Hematopoietic multipotent progenitor cell treated with erythropoietin and hydrocortisone succinate and interleukin-3 and kit ligand, for 8 days (in vitro differentiated cells): Measurements from ENCODE around the gene FAM156A.
"Not testable (repeated sequence)": the region's sequence is repeated elsewhere in the genome, so short reads cannot be mapped to it uniquely, and the experiment has no call there.

ENCODE experiments used
- DNase-seq: peaks from one replicate; pipeline ENCODE4 v3.0.0-alpha.2; 2015

Gene FAM156A

DNA sequence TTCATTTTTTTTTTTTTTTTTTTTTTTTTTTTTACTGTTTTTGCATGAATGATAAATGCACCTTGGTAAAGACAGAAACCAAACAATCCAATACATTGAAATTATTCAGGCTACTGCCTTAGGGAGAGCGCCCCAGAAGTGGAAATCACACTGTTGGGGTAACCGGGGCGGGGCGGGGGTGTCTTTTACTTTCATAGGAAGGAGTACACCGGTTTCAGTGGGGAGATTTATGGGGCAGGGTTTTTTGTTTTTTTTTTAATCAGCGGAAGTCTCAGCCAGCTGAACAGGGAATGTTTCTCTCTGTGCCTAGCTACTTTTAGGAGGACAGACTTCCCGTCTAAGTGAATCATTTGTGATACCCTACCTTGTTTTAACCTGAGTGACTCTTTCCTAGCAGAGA is 643 bp upstream of the FAM156A start:
- DNase-seq = not testable (repeated sequence)

GRCh38 chrX:52949884-52950283 is 8.4 kb downstream of the FAM156A start:
- DNase-seq = not testable (repeated sequence)

DNA sequence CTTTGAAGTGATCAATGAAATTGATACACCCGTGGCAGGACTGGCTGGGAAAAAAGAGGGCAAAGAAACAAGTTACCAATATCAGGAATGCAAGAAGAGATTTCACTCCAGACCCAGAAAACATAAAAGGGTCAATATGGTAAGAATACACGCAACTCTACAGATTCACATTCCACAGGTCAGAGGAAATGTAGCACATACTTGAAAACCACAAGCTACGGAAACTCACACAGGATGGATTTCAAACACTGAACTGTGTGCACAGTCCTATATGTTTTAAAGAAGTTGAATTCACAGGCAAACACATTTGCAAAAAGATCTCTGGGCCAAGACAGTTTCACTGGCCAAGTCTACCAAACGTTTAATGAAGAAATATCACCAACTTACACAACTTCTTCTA is 9.0 kb downstream of the FAM156A start:
- DNase-seq = not testable (repeated sequence)

- not testable (repeated sequence) for DNase-seq
Observed at GRCh38 chrX:52948265-52948664, 10.1 kb downstream of the FAM156A start.

DNA sequence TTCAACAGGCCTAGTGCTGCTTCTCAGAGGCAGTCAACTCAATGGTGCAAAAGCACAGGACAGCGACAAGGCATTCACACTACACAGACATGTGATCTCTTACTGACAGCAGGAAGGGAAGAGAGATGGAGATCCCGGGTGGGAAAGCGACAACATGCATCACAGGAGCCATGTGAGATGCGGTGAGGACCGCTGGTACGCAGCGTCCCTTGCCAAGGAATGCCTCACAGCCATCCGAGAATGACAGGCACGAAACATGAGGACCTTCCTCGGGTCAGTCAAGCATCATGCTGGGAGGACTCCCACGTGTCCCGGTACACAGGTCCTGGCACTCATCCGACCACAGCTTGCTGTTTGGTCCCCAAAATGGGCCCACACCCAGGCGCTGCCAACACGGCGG is 10.8 kb downstream of the FAM156A start:
- not testable (repeated sequence) for DNase-seq

GRCh38 chrX:52945838-52946494 is 12.4 kb downstream of the FAM156A start:
- not testable (repeated sequence) for DNase-seq

- DNase-seq = not testable (repeated sequence)
Observed at GRCh38 chrX:52941728-52942127, 16.6 kb downstream of the FAM156A start.

- not testable (repeated sequence) for DNase-seq
Observed at GRCh38 chrX:52940704-52941103, 17.6 kb downstream of the FAM156A start.

- DNase-seq = not testable (repeated sequence)
Observed at GRCh38 chrX:52935470-52935784, 22.9 kb downstream of the FAM156A start.

GRCh38 chrX:52934704-52935469 is 23.4 kb downstream of the FAM156A start:
- peak; percentile 93 for DNase-seq

DNA sequence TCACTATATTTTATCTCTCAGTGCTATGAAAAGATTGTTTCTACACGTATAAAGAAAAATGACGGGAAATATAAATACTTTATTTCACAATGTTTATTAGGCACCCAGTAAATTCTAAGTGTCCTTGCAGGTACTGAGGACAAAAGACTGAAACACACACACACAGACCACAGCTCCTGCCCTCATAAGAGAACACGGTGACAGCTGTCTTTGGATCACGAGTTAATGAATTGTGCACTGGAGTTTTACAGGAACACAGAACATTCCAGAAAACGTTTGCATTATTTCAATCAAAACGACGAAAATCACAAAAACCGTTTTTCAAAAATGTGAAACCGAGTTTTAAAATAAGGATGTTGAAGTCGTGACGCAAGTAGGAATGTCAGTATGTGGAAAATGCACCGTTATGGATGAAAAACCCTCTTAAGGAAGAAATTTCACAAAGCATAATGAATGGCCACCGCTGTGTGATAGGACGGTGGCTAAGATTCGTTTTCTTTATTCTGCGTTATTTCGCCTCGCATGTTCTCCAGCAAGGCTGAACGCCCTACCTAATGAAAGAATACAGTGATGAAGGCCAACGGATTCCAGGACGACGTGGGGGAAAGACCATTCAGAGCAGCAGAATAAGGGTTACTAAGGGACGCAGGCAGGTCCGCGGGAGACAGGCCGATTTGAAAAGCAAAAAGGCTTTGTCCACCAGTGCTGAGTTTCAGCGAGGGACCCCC is 24.2 kb downstream of the FAM156A start:
- no peak for DNase-seq

- DNase-seq = no peak
Observed at GRCh38 chrX:52933213-52933612, 25.1 kb downstream of the FAM156A start.

DNA sequence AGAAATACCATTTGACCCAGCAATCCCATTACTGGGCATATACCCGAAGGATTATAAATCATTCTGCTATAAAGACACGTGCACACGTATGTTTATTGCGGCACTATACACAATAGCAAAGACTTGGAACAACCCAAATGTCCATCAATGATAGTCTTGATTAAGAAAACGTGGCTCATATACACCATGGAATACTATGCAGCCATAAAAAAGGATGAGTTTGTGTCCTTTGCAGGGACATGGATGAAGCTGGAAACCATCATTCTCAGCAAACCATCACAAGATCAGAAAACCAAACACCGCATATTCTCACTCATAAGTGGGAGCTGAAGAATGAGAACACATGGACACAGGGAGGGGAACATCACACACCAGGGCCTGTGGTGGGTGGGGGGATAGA is 28.1 kb downstream of the FAM156A start:
- DNase-seq = not testable (repeated sequence)

DNA sequence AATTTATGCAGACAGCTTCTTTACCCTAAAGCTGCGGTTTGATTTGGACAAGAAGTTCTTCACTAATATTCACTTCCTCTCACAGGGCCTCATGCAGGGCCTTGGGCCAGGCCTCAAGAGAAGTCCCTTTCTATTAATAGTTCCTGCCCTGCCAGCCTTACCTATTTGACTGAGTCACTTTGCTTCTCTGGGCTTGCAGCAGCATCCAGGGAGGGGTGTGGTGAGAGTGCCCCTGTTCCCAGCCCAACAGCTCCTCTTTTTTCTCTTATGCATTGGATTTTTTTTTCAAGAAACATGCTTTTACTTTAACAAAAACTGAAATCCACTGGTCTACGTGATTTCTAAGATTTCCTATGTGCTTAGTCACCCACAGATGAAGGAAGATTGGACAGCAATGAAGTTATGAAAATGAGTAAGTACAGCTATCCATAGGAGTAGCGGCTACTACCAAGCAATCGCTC is 34.5 kb downstream of the FAM156A start:
- DNase-seq = peak; percentile 1

GRCh38 chrX:52914704-52915103 is 43.6 kb downstream of the FAM156A start:
- DNase-seq = not testable (repeated sequence)

DNA sequence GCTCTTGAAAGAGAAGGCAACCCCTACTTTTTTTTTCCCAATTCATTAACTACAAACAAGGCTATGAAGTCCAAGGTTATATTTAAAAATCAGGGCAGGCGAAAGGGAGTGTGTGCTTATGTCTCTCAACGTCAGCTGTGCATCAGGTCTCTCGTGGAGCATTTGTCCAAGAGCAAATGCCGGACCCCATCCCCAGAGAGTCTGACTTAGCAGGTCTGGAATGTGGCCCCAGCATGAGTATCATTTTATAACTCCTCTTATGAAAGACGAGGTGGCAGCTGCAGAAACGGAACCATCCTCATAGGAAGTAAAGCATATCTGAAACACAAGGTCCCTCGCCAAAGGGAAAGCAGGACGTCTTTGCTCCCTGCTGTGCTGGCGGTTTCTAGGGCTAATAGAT is 44.6 kb downstream of the FAM156A start:
- DNase-seq = not testable (repeated sequence)

DNA sequence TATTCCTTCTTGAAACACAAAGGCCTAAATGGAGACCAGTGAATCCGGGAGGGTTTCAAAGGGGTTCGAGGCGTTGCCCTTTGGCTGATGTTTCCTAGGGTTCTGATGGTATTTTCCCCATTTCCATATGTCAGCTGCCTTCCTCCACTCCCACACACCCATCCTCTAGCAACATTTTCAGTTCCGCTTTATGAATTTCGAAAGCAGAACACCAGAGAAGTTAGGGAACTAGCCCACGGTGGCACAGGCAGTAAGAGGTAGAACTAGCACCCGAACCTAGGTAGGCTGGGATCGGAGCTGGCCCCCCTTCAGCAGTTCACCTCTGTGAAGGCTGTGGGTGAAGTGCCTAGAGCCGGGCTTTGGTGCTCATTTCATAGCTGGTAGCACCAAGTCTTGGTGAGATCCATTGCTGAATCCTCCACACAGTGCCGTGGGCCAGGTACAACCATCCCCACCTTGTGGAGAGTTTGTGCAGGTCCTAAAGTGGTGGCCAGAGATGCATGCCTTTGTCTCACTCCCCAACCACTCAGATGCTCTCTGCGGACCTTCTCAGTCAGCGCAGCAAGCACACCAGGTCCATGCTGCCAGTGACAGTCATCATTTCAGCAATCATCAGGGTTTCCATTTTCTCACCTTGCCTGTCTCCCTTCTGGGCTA is 48.9 kb downstream of the FAM156A start:
- not testable (repeated sequence) for DNase-seq

- DNase-seq = not testable (repeated sequence)
Observed at GRCh38 chrX:52907900-52908299, 50.4 kb downstream of the FAM156A start.

GRCh38 chrX:52907137-52907536 is 51.2 kb downstream of the FAM156A start:
- DNase-seq = not testable (repeated sequence)

- DNase-seq = not testable (repeated sequence)
Observed at GRCh38 chrX:52906072-52906471, 52.2 kb downstream of the FAM156A start.

DNA sequence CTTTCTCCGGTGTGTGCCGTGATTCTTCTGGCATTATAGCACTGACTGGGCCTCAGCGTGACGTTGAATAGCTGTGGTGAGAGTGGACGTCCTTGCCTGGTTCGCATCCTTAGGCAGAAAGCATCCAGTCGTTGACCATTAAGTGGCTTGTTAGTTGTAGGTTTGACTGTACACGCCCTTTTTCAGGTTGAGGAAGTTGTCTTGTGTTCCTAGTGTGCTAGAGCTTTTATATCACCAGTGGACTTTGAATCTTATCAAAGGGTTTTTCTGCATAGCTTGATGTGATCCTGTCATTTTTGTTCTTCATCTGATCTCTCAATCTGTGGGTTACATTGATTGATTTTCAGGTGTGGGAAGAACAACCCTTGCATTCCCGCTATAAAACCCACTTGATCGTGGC is 52.8 kb downstream of the FAM156A start:
- not testable (repeated sequence) for DNase-seq
